ENCODE measurements around the gene RPAP3.

GRCh38 chr12:47742253-47742825, 36.5 kb upstream of the RPAP3 start:
- TF ChIP-seq, protein P1, sequence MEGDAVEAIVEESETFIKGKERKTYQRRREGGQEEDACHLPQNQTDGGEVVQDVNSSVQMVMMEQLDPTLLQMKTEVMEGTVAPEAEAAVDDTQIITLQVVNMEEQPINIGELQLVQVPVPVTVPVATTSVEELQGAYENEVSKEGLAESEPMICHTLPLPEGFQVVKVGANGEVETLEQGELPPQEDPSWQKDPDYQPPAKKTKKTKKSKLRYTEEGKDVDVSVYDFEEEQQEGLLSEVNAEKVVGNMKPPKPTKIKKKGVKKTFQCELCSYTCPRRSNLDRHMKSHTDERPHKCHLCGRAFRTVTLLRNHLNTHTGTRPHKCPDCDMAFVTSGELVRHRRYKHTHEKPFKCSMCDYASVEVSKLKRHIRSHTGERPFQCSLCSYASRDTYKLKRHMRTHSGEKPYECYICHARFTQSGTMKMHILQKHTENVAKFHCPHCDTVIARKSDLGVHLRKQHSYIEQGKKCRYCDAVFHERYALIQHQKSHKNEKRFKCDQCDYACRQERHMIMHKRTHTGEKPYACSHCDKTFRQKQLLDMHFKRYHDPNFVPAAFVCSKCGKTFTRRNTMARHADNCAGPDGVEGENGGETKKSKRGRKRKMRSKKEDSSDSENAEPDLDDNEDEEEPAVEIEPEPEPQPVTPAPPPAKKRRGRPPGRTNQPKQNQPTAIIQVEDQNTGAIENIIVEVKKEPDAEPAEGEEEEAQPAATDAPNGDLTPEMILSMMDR (IDR thresholded peaks at IDR 0.05; ENCODE audit: poor library complexity, severe bottlenecking): peak; percentile 56
- no peak for TF ChIP-seq POLR2AphosphoS5 (IDR thresholded peaks at IDR 0.05)
- TF ChIP-seq MXI1 (conservative IDR thresholded peaks at IDR 0.05; ENCODE audit: poor library complexity, severe bottlenecking): no peak
- TF ChIP-seq REST (IDR thresholded peaks at IDR 0.05; ENCODE audit: borderline replicate concordance): no peak
- no peak for TF ChIP-seq EZH2 (IDR thresholded peaks at IDR 0.05; ENCODE audit: borderline replicate concordance, insufficient read depth, low read length, poor library complexity, severe bottlenecking)
- no peak for TF ChIP-seq TAF1 (IDR thresholded peaks at IDR 0.05; ENCODE audit: low read depth)
- TF ChIP-seq RAD21 (conservative IDR thresholded peaks at IDR 0.05): peak; percentile 43
- peak; percentile 41 for TF ChIP-seq SMC3 (conservative IDR thresholded peaks at IDR 0.05; ENCODE audit: poor library complexity)
- TF ChIP-seq EP300 (conservative IDR thresholded peaks at IDR 0.05; ENCODE audit: poor library complexity, severe bottlenecking): no peak
